ENCODE measurements around the gene VSIG10L2. TPM values are rescaled to one million over a fixed set of nuclear protein-coding genes. Genes with fewer than 3 reads are reported as not detected.

VSIG10L2 gene
- total RNA-seq, 1 experiment from 2014 or later = not detected

- H3T11ph ChIP-seq (ENCODE audit: low read length) = no peak within 1 kb of the TSS
- peaks cover 10 to 16% of the 10 kb centered on the region in 2 experiments for H3K4me1 Mint-ChIP-seq
- H3K18ac ChIP-seq (ENCODE audit: insufficient read length, low read depth, low read length) = no peak within 1 kb of the TSS
- H4K91ac ChIP-seq (ENCODE audit: insufficient read length, low read depth, low read length) = no peak within 1 kb of the TSS
- no peaks in the 10 kb centered on the region for H4K20me1 ChIP-seq (ENCODE audit: control insufficient read depth, insufficient read depth, insufficient read length)
- H3K9me3 Mint-ChIP-seq = peaks cover 0 to 6% of the 10 kb centered on the region in 2 experiments; a peak in 1 of 5 replicates
- H3K4ac ChIP-seq (ENCODE audit: low read depth, low read length) = no peak within 1 kb of the TSS
- no peak within 1 kb of the TSS for H3K23ac ChIP-seq (ENCODE audit: insufficient read length, low read depth, low read length)
- DNase-seq = peak; percentile 88
- no peak within 1 kb of the TSS for H4K8ac ChIP-seq (replicated peaks; ENCODE audit: insufficient read length, low read depth, low read length)
- peaks cover 9% of the 10 kb centered on the region; the same call in 1 of the 2 replicates for H3K27me3 ChIP-seq (ENCODE audit: insufficient read depth, low read length)
- H3K9ac ChIP-seq (ENCODE audit: extremely low read depth, insufficient read length, low read length) = peak within 1 kb of the TSS; percentile 58
- no peaks in the 10 kb centered on the region for H3K9me3 ChIP-seq (ENCODE audit: control insufficient read depth, low read depth, low read length)
- H2BK5ac ChIP-seq (ENCODE audit: insufficient read length, low read length) = no peak within 1 kb of the TSS
- H2AK5ac ChIP-seq (ENCODE audit: insufficient read length, low read length) = no peak within 1 kb of the TSS
- H3K56ac ChIP-seq (ENCODE audit: insufficient read length, low read depth, low read length) = no peak within 1 kb of the TSS
- H3K14ac ChIP-seq (ENCODE audit: insufficient read depth, low read length) = no peak within 1 kb of the TSS
- no peak within 1 kb of the TSS for H3K27ac ChIP-seq (ENCODE audit: insufficient read length, low read depth, low read length)
- H3K79me1 ChIP-seq (ENCODE audit: insufficient read depth, low read depth, low read length, poor library complexity, severe bottlenecking) = no peaks in the 10 kb centered on the region
- H3K27me3 Mint-ChIP-seq (ENCODE audit: low read depth) = peaks cover 33% of the 10 kb centered on the region
- no peak within 1 kb of the TSS for H2BK15ac ChIP-seq (ENCODE audit: low read depth, low read length)
- no peak within 1 kb of the TSS for H2BK20ac ChIP-seq (ENCODE audit: low read depth, low read length, poor library complexity, severe bottlenecking)
- peaks cover 12 to 28% (median 22%) of the 10 kb centered on the region in 3 experiments for H3K36me3 Mint-ChIP-seq (ENCODE audit: insufficient read depth in 1 of 3, low read depth in 3 of 3)
- peaks cover 11% of the 10 kb centered on the region for H3K23me2 ChIP-seq (ENCODE audit: insufficient read length, low read depth, low read length, poor library complexity, severe bottlenecking)
- H3K27ac Mint-ChIP-seq = peak within 1 kb of the TSS in 2 of 3 experiments; percentile 71 to 88; a peak in 4 of 7 replicates
- no peak for TF ChIP-seq CTCF (conservative IDR thresholded peaks at IDR 0.05)
- peak within 1 kb of the TSS; percentile 83 for H3K4me2 ChIP-seq (ENCODE audit: insufficient read depth, insufficient read length, low read length)
- H2BK12ac ChIP-seq (ENCODE audit: insufficient read length, low read depth, low read length) = no peak within 1 kb of the TSS
- peak within 1 kb of the TSS; percentile 91 to 97 for H3K4me3 Mint-ChIP-seq
- no peaks in the 10 kb centered on the region; the same call in none of the 2 replicates for H3K4me1 ChIP-seq (ENCODE audit: insufficient read depth, low read length)
- H2BK120ac ChIP-seq (ENCODE audit: low read depth, low read length, poor library complexity, severe bottlenecking) = no peak within 1 kb of the TSS
- no peak within 1 kb of the TSS for H2AFZ ChIP-seq (ENCODE audit: low read length)
- H4K5ac ChIP-seq (ENCODE audit: insufficient read length, low read depth, low read length) = no peak within 1 kb of the TSS
- WGBS (ENCODE audit: extremely low coverage, insufficient read length, low lambda C conversion rate) = no CpG with 5 or more reads among the region's 31 CpGs
- no peaks in the 10 kb centered on the region; the same call in 1 of the 2 replicates for H3K79me2 ChIP-seq (ENCODE audit: insufficient read depth, low read length)
These were observed 42.7 kb upstream of the VSIG10L2 start, which contains the start of gene PUS3 for GRCh38 chr11:125902927-125903710. PUS3 (minus strand) TSS chr11:125903206; CDS start chr11:125896284, 6,922 bp downstream.

Data from H9 (cell line).